DND-41 (cell line): ENCODE measurements around the gene TFRC.

Source experiments
- ATAC-seq: fragments of 200-7000 bp; cut with Tn5 transposase; 3 replicates; pipeline ENCODE4 v1.9.1; 2021; ENCODE audit warnings: low read depth; ENCODE audit not compliant: insufficient read depth
- DNase-seq: peaks from one replicate; pipeline ENCODE4 v3.0.0-alpha.2; 2020
- H2AFZ ChIP-seq: 2 replicates; pipeline ENCODE4 v1.6.0; 2012; ENCODE audit warnings: low read depth, low read length
- H3K27ac ChIP-seq: 2 replicates; pipeline ENCODE4 v1.5.1; 2012; ENCODE audit warnings: low read length, inconsistent platforms
- H3K27me3 ChIP-seq: fragments of 200-600 bp; sonication (generic); 2 replicates; pipeline ENCODE4 v1.6.0; 2012; ENCODE audit warnings: low read length, mild to moderate bottlenecking, inconsistent platforms; ENCODE audit not compliant: insufficient read depth, poor library complexity
- H3K36me3 ChIP-seq: 2 replicates; pipeline ENCODE4 v1.5.1; 2012; ENCODE audit warnings: low read length, inconsistent platforms; ENCODE audit not compliant: insufficient read depth
- H3K4me1 ChIP-seq: 2 replicates; pipeline ENCODE4 v1.5.1; 2012; ENCODE audit warnings: mild to moderate bottlenecking, low read length; ENCODE audit not compliant: insufficient read depth
- H3K4me2 ChIP-seq: 2 replicates; pipeline ENCODE4 v1.6.0; 2012; ENCODE audit warnings: mild to moderate bottlenecking, moderate library complexity, low read length, inconsistent platforms; ENCODE audit not compliant: insufficient read depth
- H3K4me3 ChIP-seq, 2 experiments: fragments of 200-600 bp in 1 of 2; shearing (Covaris generic) in 1 of 2; 2 replicates each; pipeline ENCODE4 v1.5.1; 2012 to 2016; ENCODE audit warnings: inconsistent platforms in 2 of 2, low read length in 2 of 2, mild to moderate bottlenecking in 2 of 2, low read depth in 1 of 2, moderate library complexity in 1 of 2
- H3K79me2 ChIP-seq: 2 replicates; pipeline ENCODE4 v1.6.0; 2012; ENCODE audit warnings: low read length, inconsistent platforms; ENCODE audit not compliant: insufficient read depth
- H3K9ac ChIP-seq: 2 replicates; pipeline ENCODE4 v1.6.0; 2012; ENCODE audit warnings: low read depth, mild to moderate bottlenecking, inconsistent platforms, low read length, moderate library complexity
- H3K9me3 ChIP-seq: 2 replicates; pipeline ENCODE4 v1.5.1; 2012; ENCODE audit warnings: low read length, moderate library complexity, mild to moderate bottlenecking, inconsistent platforms; ENCODE audit not compliant: insufficient read depth, severe bottlenecking
- H4K20me1 ChIP-seq: 2 replicates; pipeline ENCODE4 v1.6.0; 2012; ENCODE audit warnings: low read length; ENCODE audit not compliant: insufficient read depth
- CTCF ChIP-seq: IDR thresholded peaks from 2 replicates; pipeline ENCODE4 v1.5.1; 2012; ENCODE audit warnings: borderline replicate concordance, low read length, moderate library complexity, mild to moderate bottlenecking; ENCODE audit not compliant: poor library complexity, severe bottlenecking; ENCODE audit errors: extremely low read depth
- EZH2 ChIP-seq: IDR thresholded peaks from 3 replicates; pipeline ENCODE4 v1.6.1; 2012; ENCODE audit warnings: borderline replicate concordance, low read depth, mild to moderate bottlenecking, moderate library complexity, low read length, inconsistent platforms; ENCODE audit not compliant: severe bottlenecking

The TFRC gene

GRCh38 chr3:196055683-196056270 lies 26.1 kb downstream of the TFRC start:
- ATAC-seq, result peak; percentile 30
- TF ChIP-seq EZH2, result no peak
- TF ChIP-seq CTCF, result no peak
- peaks cover 98% of the 10 kb centered on the region for H3K36me3 ChIP-seq
- no peaks in the 10 kb centered on the region for H3K9me3 ChIP-seq
- no peaks in the 10 kb centered on the region for H3K27me3 ChIP-seq
- H2AFZ ChIP-seq, result no peak overlapping the region
- no peak for DNase-seq
- peaks cover 10% of the 10 kb centered on the region for H4K20me1 ChIP-seq
- peaks cover 9% of the 10 kb centered on the region; the same call in 1 of the 2 replicates for H3K79me2 ChIP-seq
- no peaks in the 10 kb centered on the region for H3K4me1 ChIP-seq
- H3K4me2 ChIP-seq, result no peak overlapping the region
- H3K4me3 ChIP-seq, result no peak overlapping the region
- H3K9ac ChIP-seq, result no peak overlapping the region
- no peak overlapping the region for H3K27ac ChIP-seq

GRCh38 chr3:196055240-196055639 lies 26.6 kb downstream of the TFRC start:
- no peak for TF ChIP-seq CTCF
- TF ChIP-seq EZH2, result no peak
- H4K20me1 ChIP-seq, result peaks cover 10% of the 10 kb centered on the region
- no peaks in the 10 kb centered on the region for H3K27me3 ChIP-seq
- no peaks in the 10 kb centered on the region for H3K9me3 ChIP-seq
- no peak overlapping the region for H3K27ac ChIP-seq
- peaks cover 9% of the 10 kb centered on the region; the same call in 1 of the 2 replicates for H3K79me2 ChIP-seq
- ATAC-seq (0 out of 3 replicates have a peak, but pooled peaks have one; percentile 6), DNase-seq (no peak)
- H3K4me3 ChIP-seq, result no peak overlapping the region
- no peak overlapping the region for H3K9ac ChIP-seq
- no peak overlapping the region for H2AFZ ChIP-seq
- no peaks in the 10 kb centered on the region for H3K4me1 ChIP-seq
- H3K36me3 ChIP-seq, result peaks cover 98% of the 10 kb centered on the region
- no peak overlapping the region for H3K4me2 ChIP-seq

GRCh38 chr3:196054661-196055060 lies 27.2 kb downstream of the TFRC start:
- Histone ChIP-seq H3K79me2 (peaks cover 6% of the 10 kb centered on the region; the same call in 1 of the 2 replicates), H3K4me2 (no peak overlapping the region), H3K36me3 (peaks cover 98% of the 10 kb centered on the region), H3K4me1 (no peaks in the 10 kb centered on the region), H3K9ac (no peak overlapping the region), H3K4me3 (no peak overlapping the region), H3K27ac (no peak overlapping the region), H2AFZ (no peak overlapping the region), H3K27me3 (no peaks in the 10 kb centered on the region), H4K20me1 (peaks cover 10% of the 10 kb centered on the region), H3K9me3 (no peaks in the 10 kb centered on the region)
- no peak for DNase-seq
- TF ChIP-seq CTCF (no peak), EZH2 (no peak)
- ATAC-seq, result no peak
